HG03064 (cell line): ENCODE measurements around the gene FKBP4.

Experiments used
- ATAC-seq: cut with Tn5 transposase; IDR thresholded peaks from one replicate; pipeline ENCODE4 v1.9.1; 2021; ENCODE audit warnings: low read depth; ENCODE audit not compliant: unreplicated experiment

The FKBP4 gene

DNA sequence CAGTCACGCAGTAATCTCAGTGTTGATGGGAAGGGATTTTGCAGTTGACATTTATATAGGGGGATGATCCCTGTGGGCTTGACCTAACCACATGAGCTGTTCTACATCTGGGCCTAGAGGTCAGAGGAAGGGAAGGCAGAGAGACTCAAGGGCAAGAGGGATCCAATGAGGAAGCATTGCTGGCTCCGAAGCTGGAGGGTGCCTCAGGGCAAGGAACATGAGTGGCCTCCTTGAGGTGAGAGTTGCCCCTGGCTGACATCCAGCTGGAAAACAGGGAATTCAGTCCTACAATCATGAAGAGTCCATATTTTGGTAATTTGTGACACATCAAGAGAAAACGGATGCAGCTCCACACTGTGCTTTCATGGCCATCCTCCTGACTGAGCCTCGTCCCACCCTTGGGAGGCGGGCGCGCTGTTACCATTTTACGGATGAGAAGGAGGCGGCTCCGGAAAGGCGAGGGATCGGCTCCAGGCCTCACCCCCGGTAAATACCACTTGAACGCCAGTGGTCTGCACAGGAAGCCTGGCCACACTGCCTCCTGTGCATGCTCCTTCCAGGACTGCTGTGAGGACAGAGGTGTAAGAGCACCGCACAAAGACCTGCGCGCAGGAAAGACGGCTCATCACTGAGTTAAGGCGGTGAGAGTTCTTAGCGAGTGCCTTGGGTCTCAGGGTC lies 18.5 kb upstream of the FKBP4 start:
- ATAC-seq = no peak

DNA sequence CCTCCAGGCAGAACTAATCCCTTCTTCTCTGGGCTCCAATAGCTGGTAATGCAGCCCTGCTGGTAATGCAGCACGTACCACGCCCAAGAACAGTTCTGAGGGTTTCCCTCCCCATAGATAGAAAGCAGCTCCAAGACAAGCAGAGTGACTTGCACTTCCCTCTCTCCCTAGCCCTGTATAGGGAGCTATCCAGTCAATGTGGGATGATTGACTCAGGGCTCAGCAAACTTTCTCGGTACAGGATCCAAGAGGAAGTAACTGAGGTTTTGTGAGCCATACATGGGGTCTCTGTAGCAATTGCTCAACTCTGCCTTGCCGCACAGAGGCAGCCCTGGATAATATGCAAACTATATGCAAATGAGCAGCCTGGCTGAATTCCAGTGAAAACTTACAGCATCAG lies 15.5 kb upstream of the FKBP4 start:
- no peak for ATAC-seq

DNA sequence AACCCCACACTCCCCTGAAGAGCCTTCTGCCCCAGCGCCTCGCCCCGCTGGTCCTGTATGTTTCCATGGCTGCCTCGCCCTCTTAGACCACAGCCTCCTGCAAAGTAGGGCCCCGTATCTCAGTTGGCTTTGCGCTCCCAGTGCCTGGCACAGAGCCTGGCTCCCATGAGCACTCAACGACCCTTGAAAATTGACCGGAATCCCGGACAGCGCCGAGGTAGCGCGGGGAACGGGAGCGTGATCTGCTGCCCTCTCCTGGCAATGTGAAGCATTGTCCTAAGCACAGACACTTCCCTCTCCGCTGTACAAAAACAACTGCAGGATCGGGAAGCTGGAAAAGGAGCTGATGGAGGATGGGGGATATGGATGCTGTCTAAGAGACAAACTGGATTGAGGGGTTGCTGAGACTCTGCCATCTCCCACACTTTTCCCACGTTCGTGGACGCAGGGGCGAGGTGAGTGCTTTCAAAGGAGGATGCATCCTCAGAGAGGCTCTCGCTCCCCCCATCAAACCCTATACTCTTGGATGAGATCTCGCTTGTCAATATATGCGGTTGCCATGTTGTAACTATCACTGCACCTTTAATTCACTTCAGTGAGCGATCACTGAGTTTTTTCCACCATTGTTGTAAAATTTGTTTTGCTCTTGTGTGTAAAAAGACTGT lies 10.7 kb upstream of the FKBP4 start:
- ATAC-seq = no peak

DNA sequence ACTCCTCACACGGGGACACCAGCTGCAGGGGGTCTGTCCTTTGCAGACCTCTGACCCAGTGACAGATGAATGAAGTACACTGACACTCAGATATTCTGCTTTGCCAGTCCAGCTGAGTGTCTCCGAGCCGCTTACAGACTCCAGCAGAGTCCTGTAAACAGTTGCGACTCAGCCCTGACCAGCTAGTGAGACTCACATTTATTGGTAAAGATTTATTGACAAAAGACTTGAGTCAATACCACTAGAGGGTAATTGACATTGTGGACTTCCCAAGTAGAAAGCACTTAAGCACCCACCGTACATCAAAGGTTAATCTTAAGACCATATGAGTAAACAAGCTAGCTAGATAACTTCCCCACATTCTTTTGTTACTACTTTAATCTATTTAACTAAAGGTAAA lies 9.8 kb upstream of the FKBP4 start:
- ATAC-seq = no peak

DNA sequence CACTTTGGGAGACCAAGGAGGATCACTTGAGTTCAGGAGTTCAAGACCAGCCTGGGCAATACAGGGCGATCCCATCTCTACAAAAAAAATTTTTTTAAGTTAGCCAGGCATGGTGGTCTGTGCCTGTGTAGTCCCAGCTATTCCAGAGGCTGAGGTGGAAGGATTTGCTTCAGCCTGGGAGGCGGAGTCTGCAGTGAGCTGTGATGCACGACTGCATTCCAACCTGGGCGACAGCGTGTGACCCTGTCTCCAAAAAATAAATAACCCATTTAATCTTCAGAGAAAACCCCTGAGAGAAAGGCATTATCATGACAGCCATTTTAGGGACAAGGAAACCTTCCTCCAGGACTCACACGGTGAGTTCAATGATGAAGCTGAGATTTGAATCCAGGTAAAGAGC lies 3.7 kb upstream of the FKBP4 start:
- ATAC-seq = no peak

DNA sequence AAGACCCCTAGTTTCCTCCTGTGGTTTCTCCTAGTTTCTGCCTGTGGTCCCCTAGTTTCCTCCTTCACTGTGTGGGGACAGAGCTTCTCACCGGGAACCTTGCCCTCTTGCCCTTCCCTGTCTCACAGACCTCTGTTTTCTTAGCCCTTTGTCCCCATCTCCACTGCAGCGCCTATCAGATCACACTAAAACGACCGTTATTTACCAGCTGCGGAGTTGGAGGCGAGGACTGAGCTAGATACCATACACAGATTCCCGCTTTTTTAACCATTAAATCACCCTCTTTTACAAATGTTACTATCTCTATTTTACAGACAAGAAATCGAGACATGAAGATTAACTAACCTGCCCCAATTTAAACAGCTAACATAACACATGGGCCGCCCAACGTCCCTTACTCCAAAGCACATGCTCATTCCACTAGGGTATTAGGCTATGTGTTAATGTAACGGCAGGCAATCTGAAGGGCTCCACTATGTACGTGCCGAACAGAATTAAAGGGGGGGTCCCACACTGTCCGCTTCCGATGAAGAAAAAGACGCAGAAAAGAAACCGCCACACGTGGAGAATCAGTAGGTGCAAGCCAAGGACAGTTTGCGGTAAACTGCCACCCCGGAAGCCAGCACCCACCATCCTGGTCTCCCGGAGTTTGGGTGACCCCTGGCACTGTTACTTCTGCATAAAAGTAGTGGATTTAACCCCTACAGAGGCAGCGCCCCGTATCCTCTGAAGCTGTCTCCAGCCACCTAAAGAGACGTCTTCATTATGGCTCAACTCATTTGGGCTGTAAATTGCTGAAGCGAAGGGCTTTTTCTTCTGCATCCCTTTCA lies 1.9 kb upstream of the FKBP4 start:
- no peak for ATAC-seq

DNA sequence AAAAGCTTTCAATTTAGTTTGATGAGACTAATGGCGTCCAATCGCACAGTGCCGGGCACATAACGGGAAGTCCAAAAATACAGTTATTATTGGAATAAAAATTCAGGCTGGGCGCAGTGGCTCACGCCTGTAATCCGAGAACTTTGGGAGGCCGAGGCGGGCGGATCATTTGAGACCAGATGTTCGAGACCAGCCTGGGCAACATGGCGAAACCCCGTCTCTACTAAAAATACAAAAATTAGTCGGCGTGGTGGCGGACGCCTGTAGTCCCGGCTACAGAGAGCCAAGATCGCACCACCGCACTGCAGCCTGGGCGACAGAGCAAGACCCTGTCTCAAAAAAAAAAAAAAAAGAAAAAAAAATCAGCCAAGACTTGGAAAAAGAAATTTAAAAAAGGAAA lies 1.2 kb upstream of the FKBP4 start:
- ATAC-seq = no peak

DNA sequence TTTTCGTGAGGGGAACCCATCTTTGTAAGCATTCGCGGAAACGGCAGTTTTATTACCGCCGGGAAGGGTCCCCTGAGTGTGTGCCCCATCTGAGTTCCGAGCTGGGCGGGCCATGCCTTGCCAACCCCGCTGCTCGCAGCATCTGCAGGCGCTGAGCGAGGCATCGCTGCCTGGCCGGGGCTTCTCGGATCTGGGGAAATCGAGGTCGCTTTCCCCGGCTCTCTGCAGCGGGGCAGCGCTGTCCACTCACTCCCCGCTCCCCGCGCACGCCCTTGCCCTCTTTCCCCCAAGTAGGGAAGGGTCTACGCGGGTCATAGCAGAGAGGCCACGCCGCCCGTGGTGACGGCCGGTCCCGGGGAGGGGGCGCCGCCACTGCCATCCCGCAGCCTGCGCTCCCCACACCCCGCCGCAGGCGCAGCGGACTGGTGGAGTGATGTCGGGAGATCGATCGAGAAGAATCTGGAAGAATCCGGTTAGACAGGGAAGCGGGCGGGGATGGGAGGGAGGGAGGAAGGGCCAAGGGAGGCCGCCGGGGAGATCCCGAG lies 507 bp upstream of the FKBP4 start:
- peak; percentile 17 for ATAC-seq

DNA sequence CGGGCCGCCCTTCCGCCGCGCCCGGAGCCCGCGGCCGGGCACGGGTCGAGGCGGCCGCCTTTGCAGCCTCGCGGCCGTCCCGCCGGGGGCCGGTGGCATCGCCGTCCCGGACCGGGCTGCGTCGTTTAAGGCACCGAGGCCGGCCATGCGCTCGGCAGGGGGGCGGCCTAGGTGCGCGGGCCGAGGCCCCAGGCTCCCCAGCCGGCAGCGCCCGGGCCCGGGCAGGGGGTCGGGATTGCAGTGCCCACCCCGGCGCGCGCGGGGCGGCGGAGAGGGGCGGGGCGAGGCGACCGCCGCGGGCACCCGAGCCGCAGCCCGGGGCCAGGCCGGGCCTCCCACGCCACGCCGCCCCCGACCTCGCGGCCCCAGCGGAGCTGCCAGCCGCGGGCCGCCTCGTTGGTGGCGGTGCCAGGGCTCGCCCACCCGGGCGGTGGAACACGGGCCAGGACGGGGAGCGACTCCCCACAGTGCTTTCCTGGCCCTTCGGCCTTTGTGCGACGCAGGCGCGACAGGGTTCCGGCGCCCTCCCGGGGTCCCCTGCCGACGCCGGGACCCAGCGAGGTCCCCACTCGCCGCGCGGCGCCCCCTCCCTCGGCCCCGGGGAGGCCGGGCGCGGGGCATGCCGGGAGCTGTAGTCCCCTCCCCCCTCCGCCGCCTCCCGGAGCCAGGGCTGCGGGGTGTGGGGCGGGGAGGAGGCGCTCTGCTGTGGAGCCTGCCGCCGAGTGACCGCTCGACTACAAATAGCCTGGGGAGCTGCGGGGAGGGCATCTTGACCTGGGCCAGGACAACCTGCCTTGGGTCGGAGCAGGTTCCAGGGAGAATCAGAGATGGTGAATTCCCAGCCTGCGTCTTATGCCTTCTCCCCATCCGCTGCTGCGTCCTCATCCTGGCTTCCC lies 769 bp downstream of the FKBP4 start:
- peak; percentile 52 for ATAC-seq

DNA sequence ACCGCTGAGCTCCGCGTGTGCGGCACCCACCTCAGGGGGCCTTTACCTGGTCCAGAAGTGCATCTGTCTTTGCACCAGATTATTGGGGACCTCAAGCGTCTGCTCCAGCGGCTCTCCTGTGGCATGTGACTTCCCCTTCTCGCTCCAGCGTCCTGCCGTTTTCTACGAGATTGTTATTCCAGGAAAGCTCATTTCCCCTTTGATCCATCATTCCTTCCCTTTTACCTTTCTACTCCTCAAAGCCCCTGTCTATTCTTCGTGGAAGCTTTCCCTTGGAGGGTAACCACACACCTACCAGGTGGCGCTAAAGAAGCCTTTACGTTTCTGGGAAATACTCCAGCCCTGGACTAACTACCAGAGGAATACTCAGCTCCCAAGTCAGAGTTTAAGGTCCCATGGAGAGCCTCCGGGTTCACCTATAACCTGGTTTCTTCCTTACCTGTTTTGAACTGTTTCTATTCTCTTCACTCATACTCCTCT lies 1.5 kb downstream of the FKBP4 start:
- no peak for ATAC-seq

DNA sequence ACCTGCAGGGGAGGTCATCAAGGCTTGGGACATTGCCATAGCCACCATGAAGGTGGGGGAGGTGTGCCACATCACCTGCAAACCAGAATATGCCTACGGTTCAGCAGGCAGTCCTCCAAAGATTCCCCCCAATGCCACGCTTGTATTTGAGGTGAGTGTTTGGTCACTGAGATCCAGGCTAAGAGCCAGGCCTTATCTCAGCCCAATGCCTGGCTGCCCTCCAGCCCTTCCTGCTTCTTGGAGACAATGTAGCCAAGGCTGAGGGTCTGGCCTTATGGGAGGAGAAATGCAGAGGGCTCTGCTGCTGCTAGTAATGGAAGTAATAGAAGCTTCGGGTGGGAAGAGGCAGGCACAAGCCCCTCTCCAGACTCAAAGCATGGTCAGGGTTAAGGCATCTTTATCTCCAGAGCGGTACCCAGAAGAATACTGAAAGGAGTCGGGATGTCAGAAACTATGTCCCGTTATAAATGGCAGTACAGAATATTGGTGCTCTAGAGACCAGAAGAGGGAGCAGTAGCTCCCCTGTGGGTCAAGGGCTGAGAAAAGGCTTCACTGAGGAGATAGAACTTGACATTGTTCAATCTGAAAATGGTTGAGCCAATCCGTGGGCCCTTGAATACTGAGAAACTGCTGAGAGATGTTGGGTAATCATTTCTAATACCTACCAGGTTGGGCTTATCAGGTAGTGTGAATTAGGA lies 3.1 kb downstream of the FKBP4 start:
- no peak for ATAC-seq

DNA sequence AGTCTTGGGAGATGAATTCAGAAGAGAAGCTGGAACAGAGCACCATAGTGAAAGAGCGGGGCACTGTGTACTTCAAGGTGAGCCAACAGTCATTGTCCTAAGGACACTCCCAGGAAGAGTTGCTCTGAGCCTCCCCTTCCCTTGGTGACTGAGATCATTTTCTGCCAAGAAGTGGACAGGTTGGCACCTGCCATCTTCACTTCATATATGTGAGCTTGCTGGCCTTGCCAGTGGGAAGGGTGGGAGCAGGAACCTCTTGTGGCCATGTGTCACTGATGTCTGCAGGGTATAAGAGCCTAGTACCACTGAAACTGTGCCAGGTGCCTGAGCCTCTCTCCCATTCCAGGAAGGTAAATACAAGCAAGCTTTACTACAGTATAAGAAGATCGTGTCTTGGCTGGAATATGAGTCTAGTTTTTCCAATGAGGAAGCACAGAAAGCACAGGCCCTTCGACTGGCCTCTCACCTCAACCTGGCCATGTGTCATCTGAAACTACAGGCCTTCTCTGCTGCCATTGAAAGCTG lies 5.3 kb downstream of the FKBP4 start:
- ATAC-seq = no peak

DNA sequence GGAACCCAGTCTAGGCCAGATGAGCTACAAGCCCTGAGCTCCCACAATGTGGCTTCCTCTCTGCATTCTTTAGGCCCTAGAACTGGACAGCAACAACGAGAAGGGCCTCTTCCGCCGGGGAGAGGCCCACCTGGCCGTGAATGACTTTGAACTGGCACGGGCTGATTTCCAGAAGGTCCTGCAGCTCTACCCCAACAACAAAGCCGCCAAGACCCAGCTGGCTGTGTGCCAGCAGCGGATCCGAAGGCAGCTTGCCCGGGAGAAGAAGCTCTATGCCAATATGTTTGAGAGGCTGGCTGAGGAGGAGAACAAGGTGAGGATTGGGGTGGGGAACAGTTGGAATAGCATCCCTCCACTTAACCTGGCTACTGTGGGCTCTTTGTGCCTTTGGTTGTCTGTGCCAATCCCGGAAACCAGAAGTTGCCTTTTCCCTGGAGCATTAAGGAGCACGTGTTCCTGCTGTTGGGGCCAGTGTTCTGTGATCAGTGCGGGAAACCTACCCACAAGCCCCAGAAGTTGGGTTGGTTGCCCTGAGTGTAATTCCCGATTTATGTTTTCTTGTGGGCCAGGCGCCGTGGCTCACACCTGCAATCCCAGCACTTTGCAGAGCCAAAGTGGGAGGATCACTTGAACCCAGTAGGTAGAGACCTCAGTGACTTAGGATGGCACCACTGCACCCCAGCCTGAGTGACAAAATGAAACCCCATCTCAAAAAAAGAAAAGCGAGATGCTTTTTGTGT lies 6.4 kb downstream of the FKBP4 start:
- no peak for ATAC-seq

DNA sequence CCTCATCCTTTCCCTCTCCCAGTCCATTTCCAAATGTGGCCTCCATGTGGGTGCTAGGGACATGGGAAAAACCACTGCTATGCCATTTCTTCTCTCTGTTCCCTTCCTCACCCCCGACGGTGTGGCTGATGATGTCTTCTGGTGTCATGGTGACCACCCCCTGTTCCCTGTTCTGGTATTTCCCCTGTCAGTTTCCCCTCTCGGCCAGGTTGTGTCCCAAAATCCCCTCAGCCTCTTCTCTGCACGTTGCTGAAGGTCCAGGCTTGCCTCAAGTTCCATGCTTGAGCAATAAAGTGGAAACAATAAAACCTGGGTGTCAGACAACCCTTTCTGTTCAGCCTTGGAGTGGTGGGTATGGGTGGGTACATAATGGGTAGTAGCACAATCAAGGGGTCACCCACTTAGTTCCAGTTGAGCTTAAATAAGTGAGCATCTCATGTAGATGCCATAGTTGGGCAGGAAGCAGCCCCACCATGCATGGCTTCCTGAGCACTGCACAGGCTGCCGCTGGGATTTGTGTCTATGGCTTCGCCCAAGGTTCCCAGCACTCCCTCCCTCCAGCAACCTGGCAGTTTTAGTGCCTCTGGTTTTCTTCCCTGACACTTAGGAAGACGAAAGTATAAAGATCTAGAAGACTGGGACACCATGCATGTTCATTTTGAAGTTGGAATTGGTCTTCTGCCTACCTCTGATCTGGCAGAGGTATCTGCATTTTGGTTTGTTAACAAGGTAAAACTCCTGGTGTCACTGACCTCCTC lies 9.0 kb downstream of the FKBP4 start:
- ATAC-seq = no peak

DNA sequence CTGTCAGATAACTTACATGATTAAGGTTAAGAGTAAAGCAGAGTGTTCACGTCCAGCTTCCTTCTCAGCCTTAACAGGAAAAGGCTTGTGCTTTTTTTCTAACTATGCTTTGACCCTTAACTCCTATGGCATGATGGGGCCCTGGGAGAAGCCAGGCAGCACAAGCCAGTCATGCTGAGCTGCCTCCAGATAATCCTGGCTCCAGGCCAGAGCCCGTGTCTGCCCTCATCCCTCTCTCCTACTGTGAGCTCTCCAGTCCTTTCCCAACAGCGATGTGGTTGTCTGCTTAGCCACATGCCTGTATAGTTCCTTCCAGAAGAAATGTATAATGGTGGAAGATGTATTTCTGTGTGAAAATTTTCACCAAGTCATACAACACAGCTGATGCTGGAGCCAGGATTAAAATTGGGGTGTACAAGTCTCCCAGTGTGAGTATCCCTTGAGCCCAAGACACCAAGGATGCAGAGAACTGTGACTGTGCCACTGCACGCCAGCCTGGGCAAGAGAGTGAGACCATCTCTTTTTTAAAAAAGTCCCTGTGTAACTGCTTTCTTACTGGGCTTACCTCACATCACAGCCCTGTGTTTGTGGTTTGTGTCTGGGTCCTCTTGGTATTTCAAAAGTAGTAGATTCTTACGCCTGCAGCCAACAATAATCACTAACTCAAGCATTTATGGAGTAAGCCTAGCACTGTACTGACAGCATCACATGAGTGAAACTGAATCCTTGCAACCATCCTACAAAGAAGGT lies 9.8 kb downstream of the FKBP4 start:
- ATAC-seq = no peak

DNA sequence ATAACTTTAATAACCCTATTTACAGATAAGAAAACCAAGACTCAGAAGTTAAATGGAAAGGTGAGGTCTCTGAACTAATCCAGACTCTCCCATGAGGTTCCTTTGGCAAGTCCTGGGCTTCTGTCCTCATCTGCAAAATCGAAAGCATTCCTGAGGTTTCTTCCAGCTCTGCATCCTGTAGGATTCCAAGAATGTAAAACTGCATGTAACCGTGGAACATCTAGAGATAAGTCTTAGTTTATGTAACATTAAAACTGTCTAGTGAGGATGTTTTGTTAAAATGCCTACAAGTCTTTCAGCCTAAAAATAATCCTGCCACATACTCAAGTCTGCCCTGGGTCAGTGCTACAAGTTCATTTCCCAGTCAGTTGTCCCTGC lies 10.4 kb downstream of the FKBP4 start:
- ATAC-seq = no peak

DNA sequence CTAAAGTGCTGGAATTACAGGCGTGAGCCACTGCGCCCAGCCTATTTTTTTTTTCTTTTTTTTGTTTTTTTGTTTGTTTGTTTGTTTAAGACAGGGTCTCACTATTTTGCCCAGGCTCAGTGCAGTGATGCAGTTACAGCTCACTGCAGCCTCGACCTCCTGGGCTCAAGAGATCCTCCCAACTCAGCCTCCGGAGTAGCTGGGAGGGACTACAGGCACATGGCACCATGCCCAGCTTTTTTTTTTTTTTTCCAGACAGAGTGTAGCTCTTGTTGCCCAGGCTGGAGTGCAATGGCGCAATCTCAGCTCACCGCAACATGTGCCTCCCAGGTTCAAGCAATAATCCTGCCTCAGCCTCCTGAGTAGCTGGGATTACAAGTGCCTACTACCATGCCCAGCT lies 11.9 kb downstream of the FKBP4 start:
- ATAC-seq = no peak
